Brain microvascular endothelial cell (primary cell): ENCODE measurements around the gene PPP2R2C.

Experiments used
- DNase-seq: peaks from one replicate; pipeline ENCODE4 v3.0.0-alpha.2; 2020
- H3K27ac ChIP-seq: fragments of 250-450 bp; sonication (Bioruptor Pico); 2 replicates; pipeline ENCODE4 v1.5.1; 2020; ENCODE audit warnings: mild to moderate bottlenecking, moderate library complexity
- H3K27me3 ChIP-seq: fragments of 250-450 bp; sonication (Bioruptor Pico); replicated peaks from 2 replicates; pipeline ENCODE4 v1.5.1; 2020; ENCODE audit warnings: mild to moderate bottlenecking
- H3K36me3 ChIP-seq: fragments of 250-450 bp; sonication (Bioruptor Pico); replicated peaks from 2 replicates; pipeline ENCODE4 v1.5.1; 2020; ENCODE audit warnings: mild to moderate bottlenecking
- H3K4me3 ChIP-seq: 2 replicates; pipeline ENCODE4 v1.5.1; 2011; ENCODE audit warnings: low read depth, mild to moderate bottlenecking, control low read depth, low read length, moderate library complexity
- in situ Hi-C: cut with HindIII; loops from 2 replicates; pipeline ENCODE4 v1.10.0; 2017; ENCODE audit warnings: low sequenced_read_pairs, low pct_ligation_motif_present
- TF ChIP-seq, protein P1 (sequence below): IDR thresholded peaks from 2 replicates; pipeline ENCODE4 v1.5.1; 2011; ENCODE audit warnings: low read depth, mild to moderate bottlenecking, moderate library complexity, low read length, control low read depth, inconsistent platforms; ENCODE audit errors: missing control alignments

The PPP2R2C gene

DNA sequence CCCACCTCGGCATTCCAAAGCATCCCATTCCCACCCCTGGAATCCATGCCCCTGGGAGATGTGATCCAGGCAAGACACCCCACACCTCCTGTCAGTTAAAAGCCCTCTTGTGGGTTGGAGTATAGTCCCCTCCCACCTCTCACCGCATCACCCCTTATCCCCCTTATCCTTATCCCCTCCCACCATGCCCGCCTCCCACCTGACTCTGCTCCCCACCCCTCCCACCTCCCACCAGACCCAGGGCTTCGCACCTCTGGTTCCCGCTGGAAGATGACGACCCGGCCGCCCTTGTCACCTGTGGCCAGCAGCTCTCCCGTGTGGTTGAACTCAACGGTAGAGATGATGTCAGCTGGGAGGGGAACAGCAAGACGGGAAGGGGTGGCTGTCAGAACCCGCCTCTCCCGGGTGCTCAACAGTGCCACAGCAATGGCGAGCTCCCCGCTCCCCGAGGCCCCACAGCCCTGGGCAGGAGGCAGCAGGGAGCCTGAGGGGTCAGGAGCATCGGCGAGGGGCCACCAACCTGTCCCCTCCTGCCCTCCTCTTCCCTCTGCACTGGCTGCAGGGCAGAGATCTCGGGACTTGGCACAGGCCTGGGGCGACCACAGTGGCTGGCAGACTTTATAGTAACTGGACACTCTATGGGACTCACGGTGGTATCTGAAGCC, 91.5 kb downstream of the PPP2R2C start:
- in situ Hi-C loops: no loop called here
- Histone ChIP-seq H3K27me3 (peaks cover 2% of the 10 kb centered on the region), H3K27ac (no peak overlapping the region), H3K36me3 (no peaks in the 10 kb centered on the region), H3K4me3 (no peak overlapping the region)
- no peak for DNase-seq
- TF ChIP-seq, protein P1, sequence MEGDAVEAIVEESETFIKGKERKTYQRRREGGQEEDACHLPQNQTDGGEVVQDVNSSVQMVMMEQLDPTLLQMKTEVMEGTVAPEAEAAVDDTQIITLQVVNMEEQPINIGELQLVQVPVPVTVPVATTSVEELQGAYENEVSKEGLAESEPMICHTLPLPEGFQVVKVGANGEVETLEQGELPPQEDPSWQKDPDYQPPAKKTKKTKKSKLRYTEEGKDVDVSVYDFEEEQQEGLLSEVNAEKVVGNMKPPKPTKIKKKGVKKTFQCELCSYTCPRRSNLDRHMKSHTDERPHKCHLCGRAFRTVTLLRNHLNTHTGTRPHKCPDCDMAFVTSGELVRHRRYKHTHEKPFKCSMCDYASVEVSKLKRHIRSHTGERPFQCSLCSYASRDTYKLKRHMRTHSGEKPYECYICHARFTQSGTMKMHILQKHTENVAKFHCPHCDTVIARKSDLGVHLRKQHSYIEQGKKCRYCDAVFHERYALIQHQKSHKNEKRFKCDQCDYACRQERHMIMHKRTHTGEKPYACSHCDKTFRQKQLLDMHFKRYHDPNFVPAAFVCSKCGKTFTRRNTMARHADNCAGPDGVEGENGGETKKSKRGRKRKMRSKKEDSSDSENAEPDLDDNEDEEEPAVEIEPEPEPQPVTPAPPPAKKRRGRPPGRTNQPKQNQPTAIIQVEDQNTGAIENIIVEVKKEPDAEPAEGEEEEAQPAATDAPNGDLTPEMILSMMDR: no peak

DNA sequence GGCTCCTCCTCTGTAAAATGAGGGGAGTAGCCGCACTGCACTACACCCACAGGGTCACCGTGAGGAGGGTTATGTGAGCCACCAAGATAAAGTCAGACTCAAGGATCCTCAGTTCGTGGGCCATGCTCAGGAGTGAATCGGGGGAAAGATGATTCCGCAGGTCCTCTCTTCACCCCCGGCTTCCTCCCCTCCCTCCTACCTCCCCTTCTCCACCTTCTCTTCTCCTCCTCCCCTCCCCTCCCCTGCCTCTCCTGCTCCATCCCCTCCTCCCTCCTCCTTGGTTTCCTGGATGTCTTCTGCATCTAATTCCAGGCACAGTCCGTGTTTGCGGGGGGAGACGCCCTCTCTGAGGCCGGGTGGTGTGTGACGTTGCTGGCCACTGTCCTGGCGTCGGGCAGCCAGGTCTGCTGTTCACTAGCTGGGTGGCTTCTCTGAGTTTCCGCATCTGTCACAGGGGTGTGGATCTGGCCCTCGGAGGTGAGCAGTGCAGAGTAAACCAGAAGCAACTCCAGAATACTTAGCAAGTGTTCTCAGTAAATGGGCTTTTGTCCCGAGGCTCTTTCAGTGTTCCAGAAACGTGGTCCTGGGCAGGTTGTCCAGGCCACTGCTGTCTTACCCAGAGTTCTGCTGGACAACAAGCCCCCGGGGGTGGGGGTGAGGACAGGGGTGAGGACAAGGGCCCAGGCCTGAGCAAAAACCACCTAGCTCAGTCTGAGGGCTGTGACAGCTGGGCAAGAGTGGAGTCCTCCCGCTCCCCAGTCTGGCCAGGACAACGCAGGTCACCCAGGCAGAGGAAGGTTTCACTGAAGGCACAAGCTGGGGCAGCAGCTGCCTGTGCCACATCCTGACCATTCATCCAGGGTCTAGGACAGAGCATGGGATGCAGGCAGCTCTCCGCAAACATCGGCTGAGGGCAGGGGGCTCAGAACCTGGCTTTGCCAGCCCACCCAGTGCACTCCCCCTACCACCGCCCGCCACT, 92.4 kb downstream of the PPP2R2C start:
- Histone ChIP-seq H3K4me3 (no peak overlapping the region), H3K27me3 (peaks cover 2% of the 10 kb centered on the region), H3K36me3 (no peaks in the 10 kb centered on the region), H3K27ac (no peak overlapping the region)
- no peak for DNase-seq
- in situ Hi-C loops: no loop called here
- TF ChIP-seq, protein P1: no peak

DNA sequence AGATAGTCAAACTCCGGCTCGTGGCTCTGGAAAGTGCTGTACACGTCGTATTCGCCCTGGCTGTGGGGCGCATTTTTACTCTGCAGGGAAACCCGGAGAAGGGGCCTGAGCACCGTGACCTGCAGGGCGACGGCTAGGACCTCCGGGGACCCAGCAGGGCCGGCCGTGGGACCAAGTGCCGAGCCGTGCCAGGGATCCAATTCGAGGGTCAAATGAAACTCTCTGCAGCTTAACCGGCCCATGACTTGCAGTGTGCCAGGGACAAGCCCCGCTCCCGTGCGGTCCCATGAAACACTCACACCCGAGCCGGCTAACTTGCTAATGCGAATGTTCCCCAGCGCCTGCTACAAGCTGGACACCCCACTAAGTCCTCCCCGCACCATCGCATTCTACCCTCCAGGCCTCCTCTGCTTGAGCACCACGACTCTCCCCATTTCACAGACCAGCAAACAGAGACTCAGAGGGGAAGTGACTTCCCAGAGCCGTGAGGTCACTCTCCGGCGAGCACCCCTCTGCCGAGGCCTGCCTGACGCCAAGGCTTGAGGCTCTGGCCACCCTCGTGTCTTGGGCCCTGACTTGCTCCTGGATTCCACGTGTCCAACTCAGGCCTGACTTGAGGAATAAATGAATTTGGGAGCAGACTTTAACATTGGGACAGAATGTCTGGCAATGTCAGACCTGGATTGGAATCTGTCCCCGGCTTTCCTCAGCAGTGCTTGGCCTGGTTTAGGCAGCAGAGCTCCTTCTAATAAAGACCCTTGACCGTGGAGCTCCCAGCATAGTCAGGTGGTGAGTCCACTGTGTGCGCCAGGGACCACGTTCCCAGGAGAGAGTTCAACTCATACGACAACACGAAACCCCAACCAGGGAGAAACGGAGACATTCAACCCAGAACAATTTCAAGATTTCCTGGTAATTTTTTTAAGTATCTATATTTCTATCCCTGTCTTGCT, 93.6 kb downstream of the PPP2R2C start:
- TF ChIP-seq, protein P1: no peak
- in situ Hi-C loops: no loop called here
- DNase-seq: no peak
- no peak overlapping the region for H3K27ac ChIP-seq
- H3K4me3 ChIP-seq: no peak overlapping the region
- H3K27me3 ChIP-seq: peaks cover 2% of the 10 kb centered on the region
- H3K36me3 ChIP-seq: no peaks in the 10 kb centered on the region

DNA sequence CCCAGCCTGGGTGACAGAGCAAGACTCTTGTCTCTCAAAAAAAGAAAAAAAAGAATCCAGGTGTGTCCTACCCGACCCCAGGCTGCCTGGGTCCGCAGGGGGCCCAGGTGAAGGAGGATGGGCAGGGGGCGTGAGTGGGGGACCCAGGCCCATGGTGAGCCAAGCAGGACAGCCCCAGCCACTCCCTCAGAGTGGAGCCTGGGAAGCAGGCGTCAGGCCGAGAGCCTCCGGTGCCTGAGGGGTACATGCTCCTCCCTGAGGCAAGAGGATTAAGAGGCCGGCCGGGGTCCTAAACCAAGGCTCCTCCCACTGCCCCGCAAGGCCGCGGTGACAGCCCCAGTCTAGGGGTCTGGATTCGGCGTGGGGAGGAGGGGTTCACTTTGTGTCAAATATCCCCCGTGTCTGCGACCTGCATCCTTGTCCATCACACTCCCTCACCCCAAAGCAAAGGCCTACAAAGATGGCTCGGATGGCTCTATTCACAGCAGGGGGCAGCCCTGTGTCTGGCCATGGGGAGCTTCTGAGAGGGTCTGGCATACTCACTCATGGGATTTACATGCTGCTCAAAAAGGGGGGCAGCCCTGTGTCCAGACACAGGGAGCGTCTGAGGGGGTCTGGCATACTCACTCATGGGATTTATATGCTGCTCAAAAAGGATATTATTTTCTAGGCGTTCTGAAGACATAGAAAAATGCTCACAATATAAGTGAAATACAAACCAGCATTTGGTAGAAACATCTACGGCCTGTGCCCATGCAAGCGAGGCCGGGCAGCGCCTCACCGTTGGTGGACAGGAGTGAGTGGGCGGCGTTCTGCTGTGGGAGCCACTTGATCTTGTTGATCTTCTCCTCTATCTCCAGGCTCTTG, 94.6 kb downstream of the PPP2R2C start:
- Histone ChIP-seq H3K36me3 (no peaks in the 10 kb centered on the region), H3K27me3 (peaks cover 2% of the 10 kb centered on the region), H3K4me3 (no peak overlapping the region), H3K27ac (no peak overlapping the region)
- TF ChIP-seq, protein P1: no peak
- in situ Hi-C loops: no loop called here
- no peak for DNase-seq
